T-helper 17 cell (primary cell): ENCODE results near the gene MDM4. TPM values are rescaled to one million over a fixed set of nuclear protein-coding genes. Genes with fewer than 3 reads are reported as not detected.

ENCODE experiments used
- ATAC-seq: fragments of 150-1000 bp; cut with Tn5 transposase; 2 replicates; pipeline ENCODE4 v1.10.0; 2021; ENCODE audit warnings: mild to moderate bottlenecking, moderate library complexity
- DNase-seq, 3 donors: peaks; one replicate each; pipeline versions ENCODE4 v3.0.0 to v3.0.0-alpha.2; 2020 to 2021
- H3K9me3 ChIP-seq: one replicate; pipeline ENCODE4 v1.7.0; 2013; ENCODE audit warnings: low read length, mild to moderate bottlenecking; ENCODE audit not compliant: control insufficient read depth, poor library complexity, severe bottlenecking
- H3K27ac Mint-ChIP-seq: one replicate; pipeline ENCODE4 v1.8.0; 2022; ENCODE audit warnings: mild to moderate bottlenecking, moderate library complexity, mixed read lengths
- H3K27me3 Mint-ChIP-seq: one replicate; pipeline ENCODE4 v1.8.0; 2022; ENCODE audit warnings: mixed read lengths
- H3K36me3 Mint-ChIP-seq: one replicate; pipeline ENCODE4 v1.8.0; 2022; ENCODE audit warnings: low read depth, mixed read lengths
- H3K4me1 Mint-ChIP-seq: one replicate; pipeline ENCODE4 v1.8.0; 2022; ENCODE audit warnings: mild to moderate bottlenecking, mixed read lengths
- H3K4me3 Mint-ChIP-seq: one replicate; pipeline ENCODE4 v1.8.0; 2022; ENCODE audit warnings: mild to moderate bottlenecking, moderate library complexity, mixed read lengths
- total RNA-seq, 4 donors: library from RNA in 2 of 4; stranded (reverse) in 2 of 4; gene quantifications; one replicate each; pipeline ENCODE4 v1.2.3 and lab custom pipeline; 2022 to 2026

MDM4 gene
- total RNA-seq, 2 donors from 2014 or later = 205 to 225 TPM

GRCh38 chr1:204587621-204588020, 71.4 kb downstream of the MDM4 start:
- DNase-seq (no peak), ATAC-seq (no peak)
- no peak overlapping the region for H3K4me3 Mint-ChIP-seq
- peaks cover 11% of the 10 kb centered on the region for H3K4me1 Mint-ChIP-seq
- H3K36me3 Mint-ChIP-seq = peaks cover 4% of the 10 kb centered on the region
- H3K27ac Mint-ChIP-seq = no peak overlapping the region
- no peaks in the 10 kb centered on the region for H3K27me3 Mint-ChIP-seq
- H3K9me3 ChIP-seq = no peaks in the 10 kb centered on the region

GRCh38 chr1:204588826-204589225, 72.6 kb downstream of the MDM4 start:
- Mint-ChIP-seq H3K27me3 (no peaks in the 10 kb centered on the region), H3K4me3 (no peak overlapping the region), H3K27ac (peak overlapping the region; percentile 73), H3K36me3 (peaks cover 4% of the 10 kb centered on the region), H3K4me1 (peaks cover 11% of the 10 kb centered on the region)
- no peak for DNase-seq
- no peaks in the 10 kb centered on the region for H3K9me3 ChIP-seq
- no peak for ATAC-seq

GRCh38 chr1:204589409-204590038, 73.3 kb downstream of the MDM4 start:
- ATAC-seq (no peak), DNase-seq (no peak)
- H3K9me3 ChIP-seq = no peaks in the 10 kb centered on the region
- peaks cover 11% of the 10 kb centered on the region for H3K4me1 Mint-ChIP-seq
- H3K4me3 Mint-ChIP-seq = peak overlapping the region; percentile 19
- H3K36me3 Mint-ChIP-seq = peaks cover 4% of the 10 kb centered on the region
- peak overlapping the region; percentile 73 for H3K27ac Mint-ChIP-seq
- H3K27me3 Mint-ChIP-seq = no peaks in the 10 kb centered on the region

- no peaks in the 10 kb centered on the region for H3K9me3 ChIP-seq
- Mint-ChIP-seq H3K27me3 (no peaks in the 10 kb centered on the region), H3K36me3 (peaks cover 4% of the 10 kb centered on the region), H3K4me1 (peaks cover 7% of the 10 kb centered on the region), H3K27ac (no peak overlapping the region), H3K4me3 (no peak overlapping the region)
- no peak for ATAC-seq
- no peak for DNase-seq
These were observed 75.4 kb downstream of the MDM4 start for GRCh38 chr1:204591473-204592090.

- Mint-ChIP-seq H3K27ac (no peak overlapping the region), H3K27me3 (no peaks in the 10 kb centered on the region), H3K36me3 (peaks cover 6% of the 10 kb centered on the region), H3K4me3 (no peak overlapping the region), H3K4me1 (peaks cover 7% of the 10 kb centered on the region)
- ATAC-seq (no peak), DNase-seq (no peak)
- H3K9me3 ChIP-seq = no peaks in the 10 kb centered on the region
These were observed 76.2 kb downstream of the MDM4 start for GRCh38 chr1:204592246-204592948.

- Mint-ChIP-seq H3K4me3 (no peak overlapping the region), H3K27ac (no peak overlapping the region), H3K27me3 (peaks cover 5% of the 10 kb centered on the region), H3K4me1 (peaks cover 2% of the 10 kb centered on the region), H3K36me3 (peaks cover 2% of the 10 kb centered on the region)
- no peaks in the 10 kb centered on the region for H3K9me3 ChIP-seq
- ATAC-seq (no peak), DNase-seq (no peak)
These were observed 82.2 kb downstream of the MDM4 start for GRCh38 chr1:204598319-204598969.

- Mint-ChIP-seq H3K27me3 (peaks cover 5% of the 10 kb centered on the region), H3K27ac (no peak overlapping the region), H3K4me3 (no peak overlapping the region), H3K36me3 (peaks cover 2% of the 10 kb centered on the region), H3K4me1 (peaks cover 2% of the 10 kb centered on the region)
- ATAC-seq = no peak
- H3K9me3 ChIP-seq = no peaks in the 10 kb centered on the region
- no peak for DNase-seq
These were observed 82.9 kb downstream of the MDM4 start for GRCh38 chr1:204599098-204599497.

- H3K9me3 ChIP-seq = no peaks in the 10 kb centered on the region
- no peak for DNase-seq
- peaks cover 2% of the 10 kb centered on the region for H3K36me3 Mint-ChIP-seq
- peaks cover 5% of the 10 kb centered on the region for H3K27me3 Mint-ChIP-seq
- ATAC-seq = no peak
- H3K4me1 Mint-ChIP-seq = peaks cover 2% of the 10 kb centered on the region
- no peak overlapping the region for H3K4me3 Mint-ChIP-seq
- H3K27ac Mint-ChIP-seq = no peak overlapping the region
These were observed 83.4 kb downstream of the MDM4 start for GRCh38 chr1:204599596-204599995.

GRCh38 chr1:204600203-204600602, 84.0 kb downstream of the MDM4 start:
- Mint-ChIP-seq H3K36me3 (peaks cover 2% of the 10 kb centered on the region), H3K27ac (no peak overlapping the region), H3K27me3 (peaks cover 5% of the 10 kb centered on the region), H3K4me1 (peaks cover 2% of the 10 kb centered on the region), H3K4me3 (no peak overlapping the region)
- DNase-seq (no peak), ATAC-seq (no peak)
- H3K9me3 ChIP-seq = no peaks in the 10 kb centered on the region

GRCh38 chr1:204600968-204601367, 84.8 kb downstream of the MDM4 start:
- Mint-ChIP-seq H3K27me3 (peaks cover 10% of the 10 kb centered on the region), H3K27ac (no peak overlapping the region), H3K36me3 (peaks cover 2% of the 10 kb centered on the region), H3K4me3 (no peak overlapping the region), H3K4me1 (no peaks in the 10 kb centered on the region)
- no peaks in the 10 kb centered on the region for H3K9me3 ChIP-seq
- ATAC-seq (no peak), DNase-seq (no peak)

- Mint-ChIP-seq H3K27ac (no peak overlapping the region), H3K4me1 (no peaks in the 10 kb centered on the region), H3K4me3 (no peak overlapping the region), H3K36me3 (no peaks in the 10 kb centered on the region), H3K27me3 (peaks cover 14% of the 10 kb centered on the region)
- ATAC-seq (no peak), DNase-seq (no peak)
- H3K9me3 ChIP-seq = no peaks in the 10 kb centered on the region
These were observed 85.9 kb downstream of the MDM4 start for GRCh38 chr1:204602111-204602579.

- ATAC-seq (no peak), DNase-seq (no peak)
- Mint-ChIP-seq H3K27ac (no peak overlapping the region), H3K4me3 (no peak overlapping the region), H3K27me3 (peaks cover 22% of the 10 kb centered on the region), H3K4me1 (peaks cover 2% of the 10 kb centered on the region), H3K36me3 (no peaks in the 10 kb centered on the region)
- H3K9me3 ChIP-seq = no peaks in the 10 kb centered on the region
These were observed 86.8 kb downstream of the MDM4 start for GRCh38 chr1:204602871-204603542.

- Mint-ChIP-seq H3K27ac (no peak overlapping the region), H3K4me3 (no peak overlapping the region), H3K4me1 (peaks cover 2% of the 10 kb centered on the region), H3K27me3 (peaks cover 25% of the 10 kb centered on the region), H3K36me3 (peaks cover 4% of the 10 kb centered on the region)
- DNase-seq (no peak), ATAC-seq (no peak)
- H3K9me3 ChIP-seq = no peaks in the 10 kb centered on the region
These were observed 89.6 kb downstream of the MDM4 start for GRCh38 chr1:204605791-204606190.
